ENCODE results near the gene ZNF268. TPM values are rescaled to one million over a fixed set of nuclear protein-coding genes. Genes with fewer than 3 reads are reported as not detected.
"Not testable (repeated sequence)": the region's sequence is repeated elsewhere in the genome, so short reads cannot be mapped to it uniquely, and the experiment has no call there.

ZNF268 gene
- total RNA-seq, 2 donors from 2014 or later, result 13.0 to 16.2 TPM

DNA sequence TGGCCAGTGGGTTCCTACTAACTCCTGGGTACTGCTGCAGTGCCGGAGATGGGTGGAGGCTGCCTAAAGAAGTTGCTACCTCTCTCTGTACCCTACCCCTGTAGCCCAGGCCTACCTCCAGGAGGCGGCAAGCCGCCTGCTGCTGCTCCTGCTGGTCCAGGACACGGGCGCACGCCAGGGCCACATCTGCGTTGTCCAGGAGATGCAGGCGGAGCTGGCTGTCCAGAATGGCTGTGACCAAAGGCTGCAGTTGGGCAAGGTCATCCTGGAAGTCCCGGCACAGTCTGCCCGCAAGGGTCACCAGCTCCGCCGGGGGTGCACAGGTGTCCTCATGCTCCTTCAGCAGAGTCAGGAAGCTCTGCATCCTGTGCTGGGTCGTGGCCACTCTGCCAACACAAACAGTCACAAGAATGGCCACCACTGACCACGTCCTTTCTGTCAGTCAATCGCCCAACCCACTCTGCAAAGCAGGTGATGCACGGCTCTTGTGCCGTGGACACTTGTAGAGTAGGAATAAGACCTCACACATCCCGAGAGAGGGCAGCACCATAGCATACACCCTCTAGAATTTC lies 52.8 kb downstream of the ZNF268 start:
- DNase-seq (no peak), ATAC-seq (no peak)
- Mint-ChIP-seq H3K36me3 (ENCODE audit: low read depth) (no peaks in the 10 kb centered on the region), H3K4me3 (no peak overlapping the region), H3K27me3 (no peaks in the 10 kb centered on the region), H3K27ac (no peak overlapping the region), H3K4me1 (no peaks in the 10 kb centered on the region)
- H3K9me3 ChIP-seq (ENCODE audit: control insufficient read depth, low read length, poor library complexity, severe bottlenecking), result peaks cover 6% of the 10 kb centered on the region

DNA sequence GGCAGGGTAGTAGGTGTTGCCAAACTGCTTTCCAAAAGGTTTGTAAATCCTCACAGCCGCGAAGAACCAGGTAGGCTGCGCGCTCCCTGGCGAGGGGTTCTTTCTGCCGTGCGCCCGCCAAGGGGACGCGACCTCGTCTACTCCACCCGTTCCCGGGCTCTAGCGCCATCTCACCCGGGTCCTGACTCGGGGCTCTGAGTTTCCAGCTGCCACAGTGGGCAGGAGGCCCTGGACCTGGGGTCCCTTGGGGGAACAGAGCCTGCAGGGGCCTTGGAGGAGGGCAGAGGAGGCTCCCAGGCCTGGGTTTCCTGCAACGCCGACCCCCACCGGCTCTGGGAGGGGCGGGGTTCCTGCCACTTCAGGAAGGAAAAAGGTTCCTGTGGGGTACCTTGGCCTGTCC lies 53.7 kb downstream of the ZNF268 start:
- Mint-ChIP-seq H3K27me3 (no peaks in the 10 kb centered on the region), H3K27ac (no peak overlapping the region), H3K36me3 (ENCODE audit: low read depth) (no peaks in the 10 kb centered on the region), H3K4me1 (no peaks in the 10 kb centered on the region), H3K4me3 (no peak overlapping the region)
- DNase-seq (no peak), ATAC-seq (no peak)
- H3K9me3 ChIP-seq (ENCODE audit: control insufficient read depth, low read length, poor library complexity, severe bottlenecking), result peaks cover 3% of the 10 kb centered on the region

DNA sequence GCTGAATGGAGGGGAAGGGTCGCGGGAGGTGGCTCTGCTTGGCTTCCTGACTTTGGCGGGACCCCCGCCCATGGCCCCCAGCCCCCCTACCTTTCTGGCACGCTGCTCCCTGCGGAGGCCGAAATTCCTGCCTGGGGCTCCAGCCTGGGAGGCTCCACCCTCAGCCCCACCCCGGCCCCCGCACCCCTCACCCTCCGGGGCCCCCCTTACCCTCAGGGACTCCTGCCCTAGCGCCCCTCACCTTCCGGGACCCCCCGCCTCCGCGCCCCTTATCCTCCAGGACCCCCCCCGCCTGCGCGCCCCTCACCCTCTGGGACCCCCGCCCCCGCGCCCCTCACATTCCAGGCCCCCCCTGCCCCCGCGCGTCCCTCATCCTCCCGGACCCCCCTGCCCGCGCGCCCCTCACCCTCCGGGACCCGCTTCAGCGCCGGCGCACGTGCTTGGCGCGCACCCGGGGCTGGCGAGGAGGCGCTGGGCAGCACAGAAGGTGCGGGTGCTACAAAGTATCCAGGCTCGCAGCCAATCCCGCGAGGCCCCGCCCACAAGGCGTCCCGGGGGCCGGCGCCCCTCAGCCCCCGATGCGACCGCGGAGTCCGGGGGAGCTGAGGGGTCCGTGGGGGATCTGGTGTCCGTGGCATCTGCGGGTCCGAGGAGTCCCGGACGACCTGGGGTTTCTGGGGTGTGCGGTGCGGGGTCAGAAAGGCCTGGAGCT lies 54.3 kb downstream of the ZNF268 start, which contains the start of gene ANHX:
Gene ANHX, minus strand, starts transcription at position 477 of the 712 bp plus-strand sequence. CDS start 1,521 bp downstream, outside the sequence.
- DNase-seq (no peak), ATAC-seq (no peak)
- H3K4me1 Mint-ChIP-seq, result no peaks in the 10 kb centered on the region
- H3K27me3 Mint-ChIP-seq, result no peaks in the 10 kb centered on the region
- no peak within 1 kb of the TSS for H3K4me3 Mint-ChIP-seq
- H3K36me3 Mint-ChIP-seq (ENCODE audit: low read depth), result no peaks in the 10 kb centered on the region
- H3K9me3 ChIP-seq (ENCODE audit: control insufficient read depth, low read length, poor library complexity, severe bottlenecking), result peaks cover 3% of the 10 kb centered on the region
- no peak within 1 kb of the TSS for H3K27ac Mint-ChIP-seq

DNA sequence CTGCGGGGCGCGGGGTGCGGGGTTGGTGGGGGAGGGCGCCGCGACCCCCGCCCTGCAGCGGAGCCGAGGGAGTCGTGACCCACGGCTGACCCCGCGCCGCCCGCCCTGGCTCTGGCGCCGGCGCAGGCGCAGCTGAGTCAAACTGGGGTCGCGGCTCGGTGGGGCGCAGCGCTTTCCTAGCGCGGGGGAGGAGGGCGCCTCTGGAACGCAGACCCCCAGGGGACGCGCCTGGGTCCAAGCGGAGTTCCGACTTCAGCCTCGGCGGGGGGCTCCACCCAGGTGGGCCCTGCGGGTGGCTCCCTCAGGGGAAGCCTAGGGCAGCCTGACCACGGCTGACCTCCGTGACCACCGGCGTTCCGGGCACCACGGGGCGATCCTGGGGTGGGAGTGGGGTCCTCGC lies 54.8 kb downstream of the ZNF268 start:
- H3K9me3 ChIP-seq (ENCODE audit: control insufficient read depth, low read length, poor library complexity, severe bottlenecking), result peaks cover 3% of the 10 kb centered on the region
- Mint-ChIP-seq H3K36me3 (ENCODE audit: low read depth) (no peaks in the 10 kb centered on the region), H3K27ac (no peak overlapping the region), H3K27me3 (no peaks in the 10 kb centered on the region), H3K4me3 (no peak overlapping the region), H3K4me1 (no peaks in the 10 kb centered on the region)
- no peak for ATAC-seq
- no peak for DNase-seq

DNA sequence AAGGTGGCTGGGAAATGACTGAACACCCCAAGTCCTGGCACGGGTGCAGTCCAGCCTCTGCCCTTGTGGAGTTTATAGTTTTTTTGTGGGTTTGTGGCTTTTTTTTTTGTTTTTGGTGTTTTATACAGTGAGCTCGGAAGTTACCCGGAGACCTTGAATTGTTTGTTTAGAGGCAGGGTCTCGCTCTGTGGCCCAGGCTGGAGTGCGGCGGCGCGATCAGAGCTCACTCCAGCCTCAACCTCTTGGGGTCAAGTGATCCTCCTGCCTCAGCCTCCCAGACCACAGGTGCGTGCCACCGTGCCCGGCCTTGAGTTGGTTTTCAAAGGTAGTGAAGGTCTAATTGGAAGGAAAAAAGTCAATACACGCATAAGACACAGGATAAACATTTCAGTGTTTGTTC lies 55.3 kb downstream of the ZNF268 start:
- Mint-ChIP-seq H3K4me1 (no peaks in the 10 kb centered on the region), H3K36me3 (ENCODE audit: low read depth) (no peaks in the 10 kb centered on the region), H3K27ac (no peak overlapping the region), H3K4me3 (no peak overlapping the region), H3K27me3 (no peaks in the 10 kb centered on the region)
- ATAC-seq, result no peak
- DNase-seq, result no peak
- peaks cover 3% of the 10 kb centered on the region for H3K9me3 ChIP-seq (ENCODE audit: control insufficient read depth, low read length, poor library complexity, severe bottlenecking)

DNA sequence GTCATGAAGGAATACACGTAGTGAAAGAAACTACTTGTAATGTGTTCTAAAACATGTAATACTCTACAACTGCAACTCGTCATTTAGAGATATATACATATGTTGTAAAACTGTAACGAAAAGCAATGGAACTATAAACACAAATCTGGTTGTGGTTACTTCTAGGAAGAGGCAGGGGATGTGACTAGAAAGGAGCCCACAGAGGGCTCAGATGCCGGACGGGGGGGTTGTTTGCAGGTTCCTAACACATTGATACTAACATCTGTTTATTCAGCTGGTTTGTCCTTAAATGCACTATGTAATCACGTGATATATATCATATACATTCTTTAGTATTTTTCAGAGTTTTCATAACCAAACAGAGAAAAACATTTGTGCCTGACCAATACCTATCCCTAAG lies 70.4 kb downstream of the ZNF268 start:
- Mint-ChIP-seq H3K4me1 (no peaks in the 10 kb centered on the region), H3K4me3 (no peak overlapping the region), H3K36me3 (ENCODE audit: low read depth) (no peaks in the 10 kb centered on the region), H3K27me3 (no peaks in the 10 kb centered on the region), H3K27ac (no peak overlapping the region)
- H3K9me3 ChIP-seq (ENCODE audit: control insufficient read depth, low read length, poor library complexity, severe bottlenecking), result no peaks in the 10 kb centered on the region
- DNase-seq (no peak), ATAC-seq (no peak)

DNA sequence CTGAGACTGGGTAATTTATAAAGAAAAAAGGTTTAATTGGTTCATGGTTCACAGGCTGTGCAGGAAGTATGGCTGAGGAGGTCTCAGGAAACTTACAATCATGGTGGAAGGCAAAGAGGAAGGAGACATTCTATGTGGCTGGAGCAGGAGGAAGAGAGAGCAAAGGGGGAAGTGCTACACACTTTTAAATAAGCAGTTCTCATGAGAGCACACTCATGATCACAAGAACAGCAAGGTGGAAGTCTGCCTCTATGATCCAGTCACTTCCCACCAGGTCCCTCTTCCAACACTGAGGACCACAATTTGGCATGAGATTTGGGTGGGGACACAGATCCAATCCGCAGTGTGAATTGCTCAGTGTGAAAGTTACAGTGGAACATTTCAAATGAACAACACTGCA lies 74.5 kb downstream of the ZNF268 start:
- not testable (repeated sequence) for H3K4me1 Mint-ChIP-seq; H3K27me3 Mint-ChIP-seq; ATAC-seq; H3K27ac Mint-ChIP-seq; DNase-seq; H3K4me3 Mint-ChIP-seq; H3K36me3 Mint-ChIP-seq (ENCODE audit: low read depth); H3K9me3 ChIP-seq (ENCODE audit: control insufficient read depth, low read length, poor library complexity, severe bottlenecking)

DNA sequence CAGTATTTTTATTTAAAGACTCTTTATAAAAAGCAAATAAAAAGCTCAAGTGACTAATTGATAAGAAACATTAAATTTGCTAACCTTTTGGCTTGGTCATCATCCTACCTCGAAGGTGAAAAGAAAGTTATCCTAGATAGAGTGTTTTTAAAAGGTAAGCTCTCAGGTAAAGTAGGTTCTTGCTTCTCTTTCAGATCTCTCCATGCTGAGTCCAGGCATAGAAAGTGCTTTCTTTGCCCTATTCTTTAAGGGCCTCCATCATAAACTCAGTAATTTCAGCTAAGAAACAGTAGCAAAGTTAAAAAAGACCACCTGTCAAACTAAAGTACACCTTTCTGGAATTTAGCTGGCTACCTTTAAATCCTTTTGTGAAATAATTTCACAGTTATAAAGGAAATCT lies 75.0 kb downstream of the ZNF268 start:
- H3K9me3 ChIP-seq (ENCODE audit: control insufficient read depth, low read length, poor library complexity, severe bottlenecking), result no peaks in the 10 kb centered on the region
- H3K4me1 Mint-ChIP-seq, result no peaks in the 10 kb centered on the region
- H3K36me3 Mint-ChIP-seq (ENCODE audit: low read depth), result no peaks in the 10 kb centered on the region
- DNase-seq, result no peak
- no peak for ATAC-seq
- H3K4me3 Mint-ChIP-seq, result no peak overlapping the region
- H3K27ac Mint-ChIP-seq, result no peak overlapping the region
- H3K27me3 Mint-ChIP-seq, result no peaks in the 10 kb centered on the region

DNA sequence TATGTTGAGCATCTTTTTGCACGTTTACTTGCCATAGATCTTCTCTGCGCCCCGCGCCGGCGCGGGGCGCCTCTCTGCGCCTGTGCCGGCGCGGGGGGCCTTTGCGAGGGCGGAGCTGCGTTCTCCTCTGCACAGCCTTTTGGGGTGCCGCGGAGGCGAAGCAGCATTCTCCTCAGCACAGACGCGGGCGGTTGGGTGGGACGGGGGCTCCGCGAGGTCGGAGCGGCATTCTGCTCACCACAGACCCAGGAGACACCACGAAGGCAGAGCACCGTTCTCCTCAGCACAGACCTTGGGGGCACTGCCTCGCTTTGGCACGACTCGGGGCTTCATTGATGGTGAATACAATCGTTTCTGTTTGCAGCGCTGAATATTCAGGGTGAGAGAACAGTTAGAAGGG lies 82.9 kb downstream of the ZNF268 start:
- no peak for ATAC-seq
- no peaks in the 10 kb centered on the region for H3K36me3 Mint-ChIP-seq (ENCODE audit: low read depth)
- DNase-seq, result no peak
- H3K4me1 Mint-ChIP-seq, result no peaks in the 10 kb centered on the region
- H3K4me3 Mint-ChIP-seq, result no peak overlapping the region
- no peaks in the 10 kb centered on the region for H3K9me3 ChIP-seq (ENCODE audit: control insufficient read depth, low read length, poor library complexity, severe bottlenecking)
- no peak overlapping the region for H3K27ac Mint-ChIP-seq
- no peaks in the 10 kb centered on the region for H3K27me3 Mint-ChIP-seq

Other genes starting within 250 kb of the ZNF268 start
- 1 to 10 TPM; 4.5 to 6.4 TPM for gene ZNF605, start 225.2 kb upstream of the ZNF268 start, total RNA-seq
- 10 to 100 TPM; 27.1 to 34.3 TPM for gene ZNF26, start 195.1 kb upstream of the ZNF268 start, total RNA-seq
- gene ZNF84, start 144.0 kb upstream of the ZNF268 start, total RNA-seq, result 10 to 100 TPM; 18.1 to 19.1 TPM
- 10 to 100 TPM; 10.9 to 15.8 TPM for gene ZNF140, start 100.6 kb upstream of the ZNF268 start, total RNA-seq
- 1 to 10 TPM; 3.1 to 4.0 TPM for gene ZNF891, start 51.2 kb upstream of the ZNF268 start, total RNA-seq
- 10 to 100 TPM; 17.8 to 31.9 TPM for gene ZNF10, start 50.9 kb upstream of the ZNF268 start, total RNA-seq
- gene ANHX, start 54.4 kb downstream of the ZNF268 start, total RNA-seq, result not detected

All from T-helper 17 cell (primary cell).